Stomach (tissue), 9 donors: ENCODE results near the gene CACNA2D3. TPM values are rescaled to one million over a fixed set of nuclear protein-coding genes. Genes with fewer than 3 reads are reported as not detected.

Experiments used
- DNase-seq, 2 donors: peaks; one replicate each; pipeline versions ENCODE4 v3.0.0 to v3.0.0-alpha.2; 2013 to 2019
- H3K27ac ChIP-seq, 5 donors: fragments of 200-600 bp in 4 of 5; sonication (generic) in 4 of 5; one replicate each; pipeline ENCODE4 v1.5.1; 2013 to 2019; ENCODE audit warnings: mild to moderate bottlenecking in 1 of 5, moderate library complexity in 1 of 5
- H3K27me3 ChIP-seq, 3 donors: fragments of 200-600 bp; sonication (generic); one replicate each; pipeline ENCODE4 v1.5.1; 2017 to 2019; ENCODE audit warnings: mixed run types in 1 of 3
- H3K36me3 ChIP-seq, 4 donors: fragments of 200-600 bp; sonication (generic); 1 replicate in 3 of 4; 2 replicates in 1 of 4; pipeline ENCODE4 v1.5.1; 2016 to 2019
- H3K4me1 ChIP-seq, 4 donors: fragments of 200-600 bp; sonication (generic); one replicate each; pipeline ENCODE4 v1.5.1; 2016 to 2019
- H3K4me3 ChIP-seq, 4 donors: fragments of 200-600 bp; sonication (generic) in 3 of 4; one replicate each; pipeline ENCODE4 v1.5.1; 2016 to 2019; ENCODE audit warnings: mild to moderate bottlenecking in 1 of 4
- H3K9me3 ChIP-seq, 4 donors: fragments of 200-600 bp; sonication (generic); one replicate each; pipeline ENCODE4 v1.5.1; 2016 to 2019
- CTCF ChIP-seq, 7 experiments: fragments of 450-650 bp in 4 of 7; fragments of 200-600 bp in 3 of 7; sonication (generic) in 3 of 7; IDR thresholded peaks; one replicate each; pipeline ENCODE4 v1.5.1; 2016 to 2019; ENCODE audit warnings: antibody characterized with exemption in 7 of 7, control low read depth in 2 of 7, mild to moderate bottlenecking in 1 of 7
- EP300 ChIP-seq: sonication (generic); formaldehyde crosslinking; IDR thresholded peaks from one replicate; pipeline ENCODE4 v1.6.1; 2017; ENCODE audit warnings: antibody characterized with exemption
- POLR2A ChIP-seq, 4 donors: fragments of 450-650 bp; IDR thresholded peaks; one replicate each; pipeline ENCODE4 v1.6.1; 2016; ENCODE audit warnings: antibody characterized with exemption in 4 of 4, control low read depth in 2 of 4, mild to moderate bottlenecking in 1 of 4, moderate library complexity in 1 of 4
- POLR2AphosphoS5 ChIP-seq, 3 donors: sonication (generic); formaldehyde crosslinking; IDR thresholded peaks; one replicate each; pipeline ENCODE4 v1.6.1; 2016; ENCODE audit warnings: antibody characterized with exemption in 3 of 3
- WGBS, 5 donors: extraction: QIAGEN DNeasy Blood & Tissue Kit in 3 of 5; methylation state at CpG; one replicate each; pipeline versions ENCODE4 v1.1.5 to v1.1.7; 2013 to 2018; 5-methylcytosine and 5-hydroxymethylcytosine counted together
- intact Hi-C: fragments of 100-400 bp; cut with DNase I; formaldehyde crosslinking; loops from one replicate; pipeline ENCODE4 v1.15.1; 2023; ENCODE audit warnings: low total_unique reads
- polyA plus RNA-seq, 3 donors: library from polyadenylated mRNA; stranded (reverse); fragments of 200-250 nt; gene quantifications; one replicate each; pipeline ENCODE4 v1.2.3, GENCODE V29; 2013
- total RNA-seq, 5 donors: library from RNA; depleted of rRNA; stranded (reverse); fragments of >200 nt; gene quantifications; one replicate each; pipeline versions ENCODE4 v1.1.0 to v1.2.3, GENCODE V29; 2014 to 2016
- donor health status: healthy with polysubstance abuse.
- donor health status: Bipolar disorder and iron deficiency.
- donor health status: healthy.

CACNA2D3 gene
- total and polyA plus RNA-seq, 8 donors = 0.56 to 54.0 (median 2.9) TPM; not detected in 1

- peaks cover 0 to 22% (median 9%) of the 10 kb centered on the region in 4 donors for H3K4me1 ChIP-seq
- no peaks in the 10 kb centered on the region for H3K36me3 ChIP-seq
- no peak overlapping the region for H3K27ac ChIP-seq
- no peak overlapping the region for H3K4me3 ChIP-seq
- TF ChIP-seq POLR2A (IDR thresholded peaks at IDR 0.05) = no peak
- no peak for TF ChIP-seq CTCF (IDR thresholded peaks at IDR 0.05)
- TF ChIP-seq EP300 = no peak
- no peak for TF ChIP-seq POLR2AphosphoS5 (IDR thresholded peaks at IDR 0.05)
- 95 to 100% (median 97%) methylated on average over 4 of the region's 4 CpGs for WGBS, 5 donors
- DNase-seq = no peak
- no peaks in the 10 kb centered on the region for H3K27me3 ChIP-seq
- intact Hi-C loops = no loop called here
- H3K9me3 ChIP-seq = no peaks in the 10 kb centered on the region
Measured at GRCh38 chr3:54895613-54896012, 773.3 kb downstream of the CACNA2D3 start.

GRCh38 chr3:54897028-54897711 lies 774.8 kb downstream of the CACNA2D3 start:
- intact Hi-C loops = no loop called here
- 72 to 82% (median 80%) methylated on average over 3 of the region's 3 CpGs for WGBS, 5 donors
- H3K36me3 ChIP-seq = no peaks in the 10 kb centered on the region

GRCh38 chr3:54899273-54899672 lies 776.9 kb downstream of the CACNA2D3 start:
- no peaks in the 10 kb centered on the region for H3K9me3 ChIP-seq
- no peaks in the 10 kb centered on the region for H3K27me3 ChIP-seq
- intact Hi-C loops = no loop called here
- H3K4me1 ChIP-seq = peaks cover 0 to 8% (median 2%) of the 10 kb centered on the region in 4 donors
- H3K27ac ChIP-seq = no peak overlapping the region
- WGBS, 5 donors = 61 to 69% (median 63%) methylated on average over 6 of the region's 6 CpGs
- no peak for TF ChIP-seq POLR2AphosphoS5 (IDR thresholded peaks at IDR 0.05)
- TF ChIP-seq POLR2A (IDR thresholded peaks at IDR 0.05) = no peak
- TF ChIP-seq CTCF (IDR thresholded peaks at IDR 0.05) = no peak
- no peak for TF ChIP-seq EP300
- no peaks in the 10 kb centered on the region for H3K36me3 ChIP-seq
- no peak for DNase-seq
- no peak overlapping the region for H3K4me3 ChIP-seq

More at GRCh38 chr3:54897028-54897711, 774.8 kb downstream of the CACNA2D3 start:
- Histone ChIP-seq H3K27ac (no peak overlapping the region), H3K4me3 (no peak overlapping the region), H3K9me3 (no peaks in the 10 kb centered on the region), H3K4me1 (peaks cover 0 to 6% (median 3%) of the 10 kb centered on the region in 4 donors), H3K27me3 (no peaks in the 10 kb centered on the region)
- no peak for DNase-seq
- no peak for TF ChIP-seq EP300
- TF ChIP-seq POLR2AphosphoS5 (IDR thresholded peaks at IDR 0.05) = no peak
- TF ChIP-seq POLR2A (IDR thresholded peaks at IDR 0.05) = no peak
- TF ChIP-seq CTCF (IDR thresholded peaks at IDR 0.05) = no peak

- H3K27me3 ChIP-seq = no peaks in the 10 kb centered on the region
- peaks cover 0 to 8% (median 2%) of the 10 kb centered on the region in 4 donors for H3K4me1 ChIP-seq
- intact Hi-C loops = no loop called here
- no peak for TF ChIP-seq EP300
- no peak for TF ChIP-seq POLR2A (IDR thresholded peaks at IDR 0.05)
- TF ChIP-seq CTCF (IDR thresholded peaks at IDR 0.05) = no peak
- no peak for TF ChIP-seq POLR2AphosphoS5 (IDR thresholded peaks at IDR 0.05)
- H3K9me3 ChIP-seq = no peaks in the 10 kb centered on the region
- WGBS, 5 donors = 65 to 79% (median 72%) methylated on average over 8 of the region's 8 CpGs
- no peaks in the 10 kb centered on the region for H3K36me3 ChIP-seq
- H3K27ac ChIP-seq = peak overlapping the region in 1 of 5 donors; percentile 10
- H3K4me3 ChIP-seq = no peak overlapping the region
- DNase-seq = no peak
Measured at GRCh38 chr3:54900838-54901591, 778.7 kb downstream of the CACNA2D3 start.
